HS-27A (cell line): Measurements from ENCODE around the gene ADAMTS7.
A peak's percentile ranks its signal among the peaks of the same experiment; 100 is the strongest.
"Not testable (repeated sequence)": the region's sequence is repeated elsewhere in the genome, so short reads cannot be mapped to it uniquely, and the experiment has no call there.

Experiments used
- DNase-seq: peaks from one replicate; pipeline ENCODE4 v3.0.0-alpha.2; 2012; ENCODE audit warnings: low read depth, missing footprints

ADAMTS7 gene

GRCh38 chr15:78753751-78754535 is 57.3 kb downstream of the ADAMTS7 start:
- not testable (repeated sequence) for DNase-seq

DNA sequence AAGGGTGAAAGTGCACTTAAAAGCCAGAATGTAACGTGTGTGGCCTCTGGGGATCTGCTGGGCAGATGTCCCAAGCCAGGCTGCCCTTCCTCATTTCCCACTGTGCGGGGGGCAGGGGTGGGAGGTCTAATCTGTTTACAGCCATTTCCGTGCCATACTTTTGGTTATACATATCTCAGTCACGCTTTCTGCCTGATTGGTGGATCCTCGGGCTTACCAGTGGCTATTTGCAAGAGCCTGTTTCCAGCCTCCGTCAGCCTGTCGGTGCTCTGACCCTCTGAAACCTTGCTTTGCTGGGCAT is 58.0 kb downstream of the ADAMTS7 start:
- DNase-seq = not testable (repeated sequence)

GRCh38 chr15:78752492-78753358 is 58.5 kb downstream of the ADAMTS7 start:
- DNase-seq = no peak

- no peak for DNase-seq
These were observed 59.7 kb downstream of the ADAMTS7 start for GRCh38 chr15:78751602-78751979.

- peak; percentile 80 for DNase-seq
These were observed 60.2 kb downstream of the ADAMTS7 start for GRCh38 chr15:78750974-78751601.

GRCh38 chr15:78750566-78750965 is 60.7 kb downstream of the ADAMTS7 start:
- no peak for DNase-seq

DNA sequence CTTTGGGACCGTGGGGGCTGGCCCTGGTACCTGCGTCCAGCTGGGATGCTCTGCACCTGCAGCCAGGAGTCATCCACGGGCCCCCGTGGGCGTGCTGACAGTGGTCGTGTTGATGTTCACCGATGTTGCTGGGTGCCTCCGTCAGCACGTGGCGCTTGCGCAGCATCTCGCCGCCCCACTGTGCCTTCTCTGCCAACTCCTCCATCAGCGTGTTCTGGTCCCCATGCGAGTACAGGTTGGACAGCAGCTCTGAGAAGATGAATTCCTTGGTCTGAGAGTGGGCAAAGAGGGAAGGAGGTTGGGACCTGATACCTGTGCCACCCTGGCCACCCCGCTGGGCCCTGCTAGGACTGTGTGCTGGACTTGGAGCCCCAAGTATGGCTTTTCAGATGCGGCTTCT is 61.4 kb downstream of the ADAMTS7 start:
- no peak for DNase-seq

- DNase-seq = not testable (repeated sequence)
These were observed 63.4 kb downstream of the ADAMTS7 start for GRCh38 chr15:78747877-78748276.

DNA sequence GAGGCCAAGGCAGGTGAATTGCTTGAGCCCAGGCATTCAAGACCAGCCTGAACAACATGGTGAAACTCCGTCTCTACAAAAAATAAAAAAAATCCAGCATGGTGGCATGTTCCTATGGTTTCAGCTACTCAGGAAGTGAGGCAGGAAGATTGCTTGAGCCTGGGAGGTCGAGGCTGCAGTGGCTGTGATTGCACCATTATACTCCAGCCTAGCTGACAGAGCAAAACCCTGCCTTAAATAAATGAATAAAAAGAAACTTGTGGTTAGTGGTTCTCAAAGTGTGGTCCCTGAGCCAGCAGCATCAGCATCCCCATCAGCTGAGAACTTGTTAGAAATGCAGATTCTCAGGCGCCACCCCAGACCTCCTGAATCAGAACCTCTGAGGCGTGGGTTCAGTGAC is 69.6 kb downstream of the ADAMTS7 start:
- DNase-seq = not testable (repeated sequence)

DNA sequence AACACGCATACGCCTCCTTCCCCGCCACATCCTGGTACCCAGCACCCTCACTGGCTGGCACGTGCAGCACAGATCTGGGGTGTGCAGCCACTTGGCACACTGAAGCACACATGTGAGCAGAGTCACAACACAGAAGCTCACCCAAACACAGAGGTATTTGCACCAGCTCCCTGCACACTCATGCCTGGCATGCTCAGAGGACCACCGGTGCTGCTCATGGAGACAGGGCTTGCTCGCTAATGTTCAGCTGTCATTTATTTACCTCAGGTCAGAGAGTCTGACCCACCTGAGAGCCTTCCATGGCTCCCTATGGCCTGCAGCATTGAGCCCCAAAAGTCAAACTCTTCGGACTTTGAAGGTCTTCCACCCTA is 70.4 kb downstream of the ADAMTS7 start:
- DNase-seq = no peak

GRCh38 chr15:78739996-78740903 is 71.0 kb downstream of the ADAMTS7 start:
- DNase-seq = no peak

GRCh38 chr15:78739206-78739605 is 72.1 kb downstream of the ADAMTS7 start:
- no peak for DNase-seq

DNA sequence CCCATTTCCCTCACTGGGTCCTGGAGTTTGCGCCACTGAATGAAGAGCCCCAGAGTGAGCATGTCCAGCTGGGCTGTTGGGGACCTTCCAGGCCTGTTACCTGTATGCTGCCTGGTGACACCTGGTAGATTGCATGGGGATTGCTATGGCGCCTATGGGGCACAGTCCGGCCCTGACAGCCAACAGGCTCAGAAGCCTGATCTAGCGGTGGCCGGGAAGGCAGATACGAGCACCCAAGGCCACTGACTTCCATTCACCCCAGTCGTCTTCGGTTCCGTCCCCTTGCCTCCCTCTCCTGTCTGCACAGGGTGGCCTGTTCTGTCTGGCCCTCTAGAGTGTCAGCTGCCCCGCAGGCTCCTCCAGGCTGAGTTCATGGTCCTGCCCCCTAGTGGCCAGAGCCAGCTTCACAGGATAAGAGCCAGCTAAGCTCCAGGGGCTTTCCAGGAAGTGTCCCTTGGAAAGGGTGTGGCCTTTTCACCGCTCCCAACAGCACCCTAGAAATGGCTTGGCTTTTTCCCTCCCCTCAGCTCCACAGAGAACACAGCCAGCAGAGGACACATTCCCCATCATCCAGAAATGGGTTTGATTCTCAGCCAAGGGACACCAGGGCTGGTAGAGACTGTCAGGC is 73.2 kb downstream of the ADAMTS7 start:
- not testable (repeated sequence) for DNase-seq

DNA sequence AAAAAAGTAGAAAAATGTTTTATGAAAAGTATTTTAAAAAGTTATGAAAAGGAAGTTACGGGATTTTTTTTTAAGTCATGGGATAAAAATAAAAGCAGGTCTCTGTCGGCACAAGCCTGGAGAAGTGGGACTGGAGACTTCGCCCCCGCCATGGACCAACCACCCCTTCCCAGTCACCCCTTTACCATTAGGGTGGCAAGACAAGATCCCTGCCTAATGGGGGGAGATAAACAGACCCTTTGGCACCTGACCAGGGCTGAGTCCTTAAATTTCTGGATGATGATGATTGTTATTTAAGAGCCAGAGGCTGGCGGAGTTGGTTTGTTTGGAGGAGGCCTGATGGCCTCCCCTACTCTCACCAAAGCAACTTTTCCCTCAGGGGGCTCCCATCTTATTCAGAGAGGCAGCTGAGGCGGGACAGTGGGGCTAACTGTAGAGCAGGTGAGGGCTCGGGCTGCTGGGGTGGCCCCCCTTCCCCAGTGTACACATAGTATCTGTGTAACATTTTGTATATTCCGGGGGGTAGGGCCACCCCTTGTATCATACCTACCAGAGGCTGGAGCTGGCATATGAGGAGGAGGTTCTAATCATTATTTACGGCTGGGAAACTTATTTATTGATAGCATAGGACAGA is 74.0 kb downstream of the ADAMTS7 start:
- no peak for DNase-seq

- DNase-seq = not testable (repeated sequence)
These were observed 75.0 kb downstream of the ADAMTS7 start for GRCh38 chr15:78736286-78736685.

DNA sequence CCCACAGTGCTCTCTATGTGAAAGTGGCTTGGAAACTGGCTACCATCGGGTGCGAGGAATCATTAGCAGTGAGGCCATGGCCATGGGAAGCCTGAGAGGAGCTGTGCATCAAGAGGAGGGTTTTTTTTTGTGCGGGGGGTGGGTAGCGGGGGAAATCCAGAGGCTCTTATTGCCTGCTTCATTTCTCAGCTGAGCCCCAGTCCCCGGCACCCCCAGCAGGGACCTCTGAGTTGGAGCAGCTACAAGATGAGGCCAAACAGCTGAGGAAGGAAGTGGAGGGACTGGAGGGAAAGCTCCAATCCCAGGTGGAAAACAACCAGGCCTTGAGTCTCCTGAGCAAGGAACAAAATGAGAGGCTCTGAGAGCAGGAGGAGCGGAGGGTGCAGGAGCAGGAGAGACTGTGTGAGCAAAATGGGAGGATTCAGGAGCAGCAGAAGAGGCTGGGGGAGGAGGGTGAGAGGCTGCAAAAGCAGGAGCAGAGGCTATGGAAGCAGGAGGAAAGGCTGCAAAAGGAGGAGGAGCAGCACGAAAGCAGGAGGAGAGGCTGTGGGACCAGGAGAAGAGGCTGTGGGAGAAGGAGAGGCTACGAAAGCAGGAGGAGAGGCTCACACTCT is 76.7 kb downstream of the ADAMTS7 start:
- no peak for DNase-seq

- no peak for DNase-seq
These were observed 78.6 kb downstream of the ADAMTS7 start for GRCh38 chr15:78732634-78733033.

- no peak for DNase-seq
These were observed 80.3 kb downstream of the ADAMTS7 start for GRCh38 chr15:78730955-78731354.

- not testable (repeated sequence) for DNase-seq
These were observed 82.8 kb downstream of the ADAMTS7 start for GRCh38 chr15:78728427-78728826.

DNA sequence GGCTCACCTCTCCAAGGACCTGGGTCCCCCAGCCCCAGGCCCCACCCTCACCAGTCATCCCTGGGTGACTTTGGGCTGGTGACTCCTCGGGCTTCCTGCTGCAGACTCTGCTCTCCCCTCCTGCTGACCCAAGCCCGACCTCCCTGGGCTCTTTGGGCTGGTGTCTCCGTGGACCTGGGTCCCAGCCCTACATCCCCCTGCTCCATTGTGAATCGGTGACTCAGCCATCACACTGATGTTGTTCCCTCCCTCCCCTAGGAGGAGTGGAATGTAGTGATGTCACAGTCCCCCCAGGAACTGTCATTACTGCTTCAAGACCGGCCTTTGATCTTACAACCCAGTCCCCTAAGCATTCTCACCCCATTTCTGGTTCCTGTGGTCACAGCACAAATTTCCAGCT is 83.7 kb downstream of the ADAMTS7 start:
- no peak for DNase-seq
